Tibial nerve (tissue), 4 donors: ENCODE data around the gene JAKMIP1. TPM values are rescaled to one million over a fixed set of nuclear protein-coding genes. Genes with fewer than 3 reads are reported as not detected.

Source experiments
- DNase-seq, 2 donors: peaks; one replicate each; pipeline ENCODE4 v3.0.0-alpha.2; 2019; ENCODE audit warnings: low spot score in 2 of 2
- H3K27ac ChIP-seq, 4 donors: fragments of 200-600 bp; sonication (generic) in 3 of 4; one replicate each; pipeline ENCODE4 v1.5.1; 2017 to 2019; ENCODE audit warnings: mild to moderate bottlenecking in 1 of 4
- H3K27me3 ChIP-seq, 2 donors: fragments of 200-600 bp; sonication (generic) in 1 of 2; one replicate each; pipeline versions ENCODE4 v1.5.1 to v1.6.0; 2017 to 2019
- H3K36me3 ChIP-seq, 3 donors: fragments of 200-600 bp; sonication (generic); one replicate each; pipeline ENCODE4 v1.5.1; 2018 to 2019
- H3K4me1 ChIP-seq, 4 donors: fragments of 200-600 bp; sonication (generic) in 3 of 4; one replicate each; pipeline ENCODE4 v1.5.1; 2017 to 2019
- H3K4me3 ChIP-seq, 4 donors: fragments of 200-600 bp; sonication (generic) in 3 of 4; one replicate each; pipeline ENCODE4 v1.5.1; 2017 to 2019; ENCODE audit warnings: mild to moderate bottlenecking in 1 of 4, moderate library complexity in 1 of 4
- H3K9me3 ChIP-seq, 4 donors: fragments of 200-600 bp; sonication (generic) in 3 of 4; one replicate each; pipeline ENCODE4 v1.5.1; 2017 to 2019
- CTCF ChIP-seq, 5 experiments: fragments of 200-600 bp in 3 of 5; fragments of 450-650 bp in 2 of 5; sonication (generic) in 3 of 5; IDR thresholded peaks; one replicate each; pipeline ENCODE4 v1.5.1; 2016 to 2019; ENCODE audit warnings: antibody characterized with exemption in 5 of 5, mild to moderate bottlenecking in 3 of 5, moderate library complexity in 2 of 5
- EP300 ChIP-seq, 2 donors: sonication (generic); formaldehyde crosslinking; IDR thresholded peaks; one replicate each; pipeline ENCODE4 v1.6.1; 2017; ENCODE audit warnings: antibody characterized with exemption in 2 of 2, mild to moderate bottlenecking in 1 of 2
- POLR2A ChIP-seq, 2 donors: fragments of 450-650 bp; IDR thresholded peaks; one replicate each; pipeline ENCODE4 v1.6.1; 2017; ENCODE audit warnings: antibody characterized with exemption in 2 of 2, mild to moderate bottlenecking in 2 of 2, moderate library complexity in 2 of 2
- whole genome bisulfite sequencing, 2 donors: methylation state at CpG; one replicate each; pipeline ENCODE4 v1.1.5; 2018; 5-methylcytosine and 5-hydroxymethylcytosine counted together
- total RNA-seq, 4 donors: library from RNA; depleted of rRNA; stranded (reverse); fragments of >200 nt; gene quantifications; one replicate each; pipeline ENCODE4 v1.1.0, GENCODE V29; 2016

The JAKMIP1 gene
- total RNA-seq, 4 donors from 2014 or later, result 0.30 to 2.5 (median 1.2) TPM

- H3K4me3 ChIP-seq, result no peak overlapping the region
- TF ChIP-seq CTCF (IDR thresholded peaks at IDR 0.05), result no peak
- no peak for TF ChIP-seq EP300 (IDR thresholded peaks at IDR 0.05)
- no peak for TF ChIP-seq POLR2A (IDR thresholded peaks at IDR 0.05)
- H3K9me3 ChIP-seq, result no peaks in the 10 kb centered on the region
- DNase-seq, result no peak
- H3K27me3 ChIP-seq, result peaks cover 0 to 5% of the 10 kb centered on the region in 2 donors
- H3K27ac ChIP-seq, result no peak overlapping the region
- H3K4me1 ChIP-seq, result no peaks in the 10 kb centered on the region
- 75 to 82% methylated on average over 6 of the region's 6 CpGs for WGBS, 2 donors
- no peaks in the 10 kb centered on the region for H3K36me3 ChIP-seq
Observed at GRCh38 chr4:5999356-5999755, 201.0 kb downstream of the JAKMIP1 start.

GRCh38 chr4:5998333-5998936, 201.9 kb downstream of the JAKMIP1 start:
- Histone ChIP-seq H3K27me3 (peaks cover 0 to 5% of the 10 kb centered on the region in 2 donors), H3K4me1 (no peaks in the 10 kb centered on the region), H3K36me3 (no peaks in the 10 kb centered on the region), H3K27ac (no peak overlapping the region), H3K9me3 (no peaks in the 10 kb centered on the region), H3K4me3 (no peak overlapping the region)
- peak in 1 of 2 donors; percentile 45 for DNase-seq
- 2% methylated on average over 9 of the region's 9 CpGs for WGBS, 2 donors
- TF ChIP-seq EP300 (IDR thresholded peaks at IDR 0.05) (no peak), CTCF (IDR thresholded peaks at IDR 0.05) (peak; percentile 71 to 76 (median 72))

- Histone ChIP-seq H3K4me1 (no peaks in the 10 kb centered on the region), H3K27me3 (peaks cover 0 to 9% of the 10 kb centered on the region in 2 donors), H3K36me3 (no peaks in the 10 kb centered on the region), H3K27ac (no peak overlapping the region), H3K9me3 (no peaks in the 10 kb centered on the region), H3K4me3 (no peak overlapping the region)
- TF ChIP-seq EP300 (IDR thresholded peaks at IDR 0.05) (no peak), CTCF (IDR thresholded peaks at IDR 0.05) (no peak), POLR2A (IDR thresholded peaks at IDR 0.05) (no peak)
- DNase-seq, result no peak
- 46 to 59% methylated on average over 4 of the region's 4 CpGs for WGBS, 2 donors
Observed at GRCh38 chr4:5996641-5997040, 203.7 kb downstream of the JAKMIP1 start.

- H3K27me3 ChIP-seq, result peaks cover 0 to 9% of the 10 kb centered on the region in 2 donors
- no peak for DNase-seq
- H3K27ac ChIP-seq, result no peak overlapping the region
- H3K4me3 ChIP-seq, result no peak overlapping the region
- H3K9me3 ChIP-seq, result no peaks in the 10 kb centered on the region
- no peaks in the 10 kb centered on the region for H3K36me3 ChIP-seq
- whole genome bisulfite sequencing, 2 donors, result 46 to 51% methylated on average over 19 of the region's 19 CpGs
- TF ChIP-seq POLR2A (IDR thresholded peaks at IDR 0.05) (no peak), CTCF (IDR thresholded peaks at IDR 0.05) (no peak), EP300 (IDR thresholded peaks at IDR 0.05) (no peak)
- no peaks in the 10 kb centered on the region for H3K4me1 ChIP-seq
Observed at GRCh38 chr4:5995901-5996623, 204.3 kb downstream of the JAKMIP1 start.
